Upper lobe of left lung (tissue), 4 donors: Measurements from ENCODE around the gene PRR5L.
"Not testable (repeated sequence)": the region's sequence is repeated elsewhere in the genome, so short reads cannot be mapped to it uniquely, and the experiment has no call there.

ENCODE experiments used
- EP300 ChIP-seq, 4 donors: sonication (generic); formaldehyde crosslinking; IDR thresholded peaks; one replicate each; pipeline ENCODE4 v1.5.1; 2017; ENCODE audit warnings: antibody characterized with exemption in 4 of 4, control low read depth in 2 of 4
- POLR2A ChIP-seq, 4 donors: fragments of 450-650 bp; IDR thresholded peaks; one replicate each; pipeline ENCODE4 v1.5.1; 2016 to 2017; ENCODE audit warnings: antibody characterized with exemption in 4 of 4, mild to moderate bottlenecking in 2 of 4
- TF ChIP-seq, protein P1 (sequence below), 6 experiments: fragments of 450-650 bp in 4 of 6; fragments of 200-600 bp in 2 of 6; sonication (generic) in 2 of 6; IDR thresholded peaks; one replicate each; pipeline ENCODE4 v1.5.1; 2016 to 2019; ENCODE audit warnings: antibody characterized with exemption in 6 of 6

DNA sequence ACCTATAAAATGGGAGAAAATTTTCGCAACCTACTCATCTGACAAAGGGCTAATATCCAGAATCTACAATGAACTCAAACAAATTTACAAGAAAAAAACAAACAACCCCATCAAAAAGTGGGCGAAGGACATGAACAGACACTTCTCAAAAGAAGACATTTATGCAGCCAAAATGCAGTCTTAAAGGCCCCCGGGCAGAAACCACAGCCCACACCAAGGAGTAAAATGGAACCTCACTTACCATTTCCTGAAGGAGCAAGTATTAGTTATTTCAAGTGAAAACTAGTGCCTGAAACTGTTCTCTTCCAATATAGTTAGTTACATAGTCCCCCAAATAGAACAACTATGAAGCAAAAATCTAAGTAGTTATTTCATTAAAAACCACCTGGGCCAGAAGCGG is 187.0 kb downstream of the PRR5L start:
- TF ChIP-seq, protein P1, sequence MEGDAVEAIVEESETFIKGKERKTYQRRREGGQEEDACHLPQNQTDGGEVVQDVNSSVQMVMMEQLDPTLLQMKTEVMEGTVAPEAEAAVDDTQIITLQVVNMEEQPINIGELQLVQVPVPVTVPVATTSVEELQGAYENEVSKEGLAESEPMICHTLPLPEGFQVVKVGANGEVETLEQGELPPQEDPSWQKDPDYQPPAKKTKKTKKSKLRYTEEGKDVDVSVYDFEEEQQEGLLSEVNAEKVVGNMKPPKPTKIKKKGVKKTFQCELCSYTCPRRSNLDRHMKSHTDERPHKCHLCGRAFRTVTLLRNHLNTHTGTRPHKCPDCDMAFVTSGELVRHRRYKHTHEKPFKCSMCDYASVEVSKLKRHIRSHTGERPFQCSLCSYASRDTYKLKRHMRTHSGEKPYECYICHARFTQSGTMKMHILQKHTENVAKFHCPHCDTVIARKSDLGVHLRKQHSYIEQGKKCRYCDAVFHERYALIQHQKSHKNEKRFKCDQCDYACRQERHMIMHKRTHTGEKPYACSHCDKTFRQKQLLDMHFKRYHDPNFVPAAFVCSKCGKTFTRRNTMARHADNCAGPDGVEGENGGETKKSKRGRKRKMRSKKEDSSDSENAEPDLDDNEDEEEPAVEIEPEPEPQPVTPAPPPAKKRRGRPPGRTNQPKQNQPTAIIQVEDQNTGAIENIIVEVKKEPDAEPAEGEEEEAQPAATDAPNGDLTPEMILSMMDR (IDR thresholded peaks at IDR 0.05): not testable (repeated sequence)
- TF ChIP-seq EP300, POLR2A (IDR thresholded peaks at IDR 0.05): not testable (repeated sequence)
